Hypothalamus (tissue), 51 donors: Measurements from ENCODE around the gene MMP20.

Experiments
- DNase-seq, 51 donors: peaks; one replicate each; lab custom pipeline; 2025; lab: John Stamatoyannopoulos, UW

The MMP20 gene

DNA sequence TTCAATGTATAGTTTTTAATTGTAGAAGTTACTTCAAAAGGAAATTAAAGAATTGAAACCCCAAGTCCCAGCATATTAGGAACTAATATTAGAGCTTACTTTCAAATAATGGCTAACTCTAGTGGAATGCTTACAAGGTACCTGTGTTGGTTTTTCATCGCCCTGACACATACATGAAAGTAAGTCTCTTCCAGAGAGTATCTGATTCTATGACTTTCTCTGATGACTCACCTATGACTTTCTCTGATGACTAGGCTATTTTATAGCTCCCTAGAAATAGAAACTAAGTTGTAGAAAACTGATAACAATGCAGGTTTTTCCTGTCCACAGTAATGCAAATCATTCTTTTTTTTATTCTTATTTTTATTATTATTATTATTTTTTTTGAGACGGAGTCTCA, 61.0 kb downstream of the MMP20 start:
- DNase-seq: no peak

DNA sequence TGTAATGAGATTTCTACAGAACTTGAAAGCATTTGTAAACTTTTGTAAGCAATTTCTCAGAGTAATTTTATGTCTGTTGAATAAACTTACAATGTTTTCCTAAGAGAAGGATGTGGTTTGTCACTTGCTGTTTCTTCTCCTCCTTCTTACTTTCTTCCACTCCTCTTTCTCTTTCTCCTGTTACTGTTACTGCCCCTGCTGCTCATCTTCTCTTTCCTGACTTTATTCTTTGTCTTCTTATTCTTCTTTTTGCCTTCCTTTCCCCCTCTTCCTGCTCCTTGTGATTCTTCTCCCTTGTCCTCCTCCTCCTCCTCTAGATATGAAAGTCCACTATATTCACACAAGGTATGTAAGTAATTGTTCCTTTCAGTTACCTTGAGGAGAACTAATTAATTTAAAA, 63.5 kb downstream of the MMP20 start:
- no peak for DNase-seq

DNA sequence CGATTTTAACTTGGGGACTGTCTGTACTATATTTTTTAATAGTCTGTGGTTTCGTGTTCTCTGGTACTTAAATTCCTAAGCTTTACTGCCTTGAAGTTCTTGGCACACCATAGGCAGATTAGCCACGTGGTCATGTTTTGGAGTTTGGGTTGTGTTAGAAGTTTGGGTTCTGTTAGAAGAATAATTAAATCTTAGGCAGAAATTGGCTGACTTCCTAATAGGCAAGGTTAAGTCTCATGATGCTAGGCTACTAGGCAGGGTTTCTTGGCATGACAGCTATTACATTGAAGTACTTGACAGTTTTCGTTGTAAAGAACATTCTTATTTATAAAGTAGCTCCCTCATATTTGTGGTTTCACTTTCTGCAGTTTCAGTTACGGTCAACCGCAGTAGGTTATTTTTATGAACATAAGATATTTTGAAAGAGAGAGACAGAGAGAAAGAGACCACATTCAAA, 64.5 kb downstream of the MMP20 start:
- DNase-seq: peak in 1 of 51 donors; percentile 39

DNA sequence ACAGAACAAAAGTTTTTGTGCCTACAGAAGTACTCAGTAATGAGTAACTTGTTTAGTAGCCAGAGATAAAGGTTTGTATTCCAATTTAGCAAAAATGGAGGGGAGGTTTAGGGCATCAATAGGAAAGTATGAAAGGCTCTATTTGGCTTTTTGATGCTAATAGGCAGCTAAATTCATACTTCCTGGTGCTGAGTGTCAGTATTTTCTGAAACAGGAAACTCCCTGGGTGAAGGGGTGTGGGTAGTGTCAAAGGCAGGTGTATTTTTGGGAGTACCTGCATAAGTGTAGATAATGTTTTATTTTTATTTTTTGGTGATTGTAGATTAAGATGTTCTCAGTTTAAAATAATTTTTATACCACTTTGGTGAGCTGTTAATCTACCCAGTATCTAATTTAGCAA, 65.3 kb downstream of the MMP20 start:
- no peak for DNase-seq

DNA sequence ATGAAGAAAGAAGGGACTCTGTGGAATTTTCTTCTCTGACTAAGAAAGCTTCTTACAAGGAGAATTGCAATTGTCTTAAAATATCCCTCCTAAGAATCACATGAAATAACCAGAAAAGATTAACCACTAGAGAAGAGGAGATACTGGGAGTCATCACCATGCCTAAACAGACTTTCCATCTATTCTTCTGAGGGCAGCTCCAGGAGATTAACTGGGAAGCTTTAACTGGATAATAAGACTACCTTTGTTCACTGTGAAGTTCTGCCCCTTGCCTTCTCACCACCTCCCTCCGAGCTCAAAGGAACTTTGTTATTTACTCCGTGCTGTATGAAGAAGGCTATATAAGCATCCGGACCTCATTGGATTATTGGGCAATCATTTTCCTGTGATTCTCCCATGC, 70.0 kb downstream of the MMP20 start:
- no peak for DNase-seq

DNA sequence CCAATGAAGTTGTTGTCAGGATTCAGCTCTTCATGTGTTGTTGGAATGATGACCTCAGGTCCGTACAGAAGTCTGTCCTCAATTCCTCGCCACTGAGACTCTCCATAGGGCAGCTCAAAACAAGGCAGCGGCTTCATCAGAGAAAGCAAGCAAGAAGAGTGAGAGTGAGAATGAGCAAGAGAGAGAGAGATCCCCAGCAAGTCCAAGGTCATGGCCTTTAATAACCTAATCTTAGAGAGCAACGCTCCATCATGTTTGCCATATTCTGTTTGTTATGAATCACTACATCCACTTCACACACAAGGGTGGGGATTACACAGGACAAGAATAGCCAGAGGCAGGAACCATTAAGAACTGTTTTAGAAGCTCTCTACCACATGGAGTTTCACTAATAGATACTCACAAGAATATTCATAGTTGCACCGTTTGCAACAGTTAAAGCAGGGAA, 71.3 kb downstream of the MMP20 start:
- no peak for DNase-seq

DNA sequence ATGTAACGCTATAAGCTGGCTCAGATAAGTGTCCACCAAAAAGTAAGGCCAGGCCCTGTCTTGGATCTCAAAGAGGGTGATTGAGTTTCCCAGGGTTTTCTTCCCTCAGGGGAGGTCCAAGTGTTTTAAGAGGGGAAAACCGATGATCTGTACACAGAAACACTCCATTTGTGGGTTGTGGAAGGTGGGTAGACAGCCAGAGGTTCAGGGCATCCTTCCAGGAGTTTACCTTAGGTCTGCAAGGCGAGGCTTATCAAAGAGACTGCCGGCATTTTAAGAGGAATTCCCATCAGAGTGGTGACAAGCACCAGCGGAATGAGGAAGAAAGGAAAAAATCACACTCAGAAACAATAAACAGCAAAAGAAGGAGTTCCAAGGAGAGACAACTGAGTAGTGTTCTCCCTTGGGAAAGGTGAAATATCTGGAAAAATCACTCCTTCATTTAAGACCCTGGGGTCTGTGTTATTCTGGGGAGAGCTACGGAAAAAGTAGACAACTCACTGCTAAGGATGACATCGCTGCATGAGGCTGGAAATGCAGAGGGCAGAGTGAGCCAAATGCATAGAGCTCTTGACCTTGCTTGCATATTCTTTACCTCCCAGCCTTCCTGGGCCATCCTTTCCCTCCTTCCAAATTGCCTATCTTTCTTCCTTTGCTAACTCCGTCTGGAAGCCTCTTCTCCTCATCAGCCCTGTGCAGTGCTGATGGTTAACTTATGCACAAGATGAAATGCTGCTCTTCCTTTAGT, 72.5 kb downstream of the MMP20 start:
- no peak for DNase-seq

DNA sequence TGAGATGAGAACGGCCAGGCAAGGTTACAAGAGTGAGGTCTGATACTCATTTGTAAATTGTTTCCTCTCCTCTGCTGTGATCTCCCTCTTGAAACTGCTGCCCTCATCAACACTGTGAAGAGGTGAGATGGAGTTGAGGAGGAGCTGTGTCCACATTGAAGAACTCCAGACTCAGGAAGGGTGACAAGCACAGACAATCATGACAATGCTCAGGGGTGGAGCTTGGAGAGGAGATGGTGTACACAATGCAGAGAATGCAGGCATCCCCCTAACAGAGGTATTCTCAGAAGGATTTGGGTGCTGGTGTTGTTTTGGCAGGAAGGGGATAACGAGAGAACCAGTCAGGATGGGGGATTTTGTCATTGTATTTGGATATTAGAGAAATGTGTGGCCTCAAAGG, 73.1 kb downstream of the MMP20 start:
- DNase-seq: no peak

DNA sequence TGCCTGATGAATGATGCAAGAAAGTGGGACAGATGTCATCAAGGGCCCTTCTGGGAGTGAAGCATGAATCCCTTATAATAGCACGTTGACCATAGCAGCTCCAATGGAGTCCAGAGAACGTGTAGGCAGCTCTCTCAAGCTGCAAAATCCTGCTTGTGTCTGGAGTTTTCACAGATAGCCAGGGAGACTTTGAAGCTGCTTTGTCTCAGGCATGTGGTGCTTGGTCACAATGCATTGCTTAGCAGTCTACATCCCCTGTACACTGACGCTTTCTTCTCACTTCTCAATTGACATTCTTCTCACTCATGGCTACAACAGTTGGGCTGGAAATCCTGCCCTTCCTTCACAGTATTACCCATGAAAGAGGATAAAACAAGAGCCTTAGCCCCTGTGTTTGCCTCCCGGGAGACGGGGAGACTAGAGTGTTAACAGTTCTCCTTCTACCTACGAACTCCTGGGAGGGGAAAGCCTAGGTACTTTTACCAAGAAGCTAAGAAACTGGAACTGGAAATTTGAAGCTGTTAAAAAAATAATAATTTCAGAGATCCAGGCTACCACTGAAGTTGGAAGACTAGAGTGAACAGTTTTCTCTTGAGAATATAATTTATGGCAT, 73.9 kb downstream of the MMP20 start:
- peak in 1 of 51 donors; percentile 4 for DNase-seq

DNA sequence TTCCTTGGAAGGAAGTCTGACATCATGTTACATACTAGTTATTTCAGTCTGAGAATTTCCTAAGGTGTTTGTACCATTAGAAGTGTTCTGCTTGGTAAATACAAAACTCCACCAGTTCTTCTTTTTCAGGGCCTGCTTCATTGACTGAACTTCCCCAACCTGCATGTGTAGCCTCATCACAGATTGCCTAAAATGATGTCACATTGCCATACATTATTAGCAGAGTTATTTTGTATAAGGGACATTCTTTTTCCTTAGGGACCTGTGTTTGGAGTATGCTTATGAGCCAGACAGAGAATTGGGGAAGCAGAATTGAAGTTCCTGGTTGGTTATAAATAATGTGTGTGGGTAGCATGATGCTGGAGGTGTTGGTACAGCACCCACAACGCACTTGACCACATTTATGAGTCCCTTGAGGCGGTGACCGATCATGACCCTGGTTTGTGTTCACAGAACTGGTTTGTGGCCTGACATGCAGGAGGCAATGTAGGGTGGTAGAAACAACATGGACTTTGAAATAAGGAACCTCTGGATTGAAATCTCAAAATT, 78.1 kb downstream of the MMP20 start:
- peak in 1 of 51 donors; percentile 3 for DNase-seq

DNA sequence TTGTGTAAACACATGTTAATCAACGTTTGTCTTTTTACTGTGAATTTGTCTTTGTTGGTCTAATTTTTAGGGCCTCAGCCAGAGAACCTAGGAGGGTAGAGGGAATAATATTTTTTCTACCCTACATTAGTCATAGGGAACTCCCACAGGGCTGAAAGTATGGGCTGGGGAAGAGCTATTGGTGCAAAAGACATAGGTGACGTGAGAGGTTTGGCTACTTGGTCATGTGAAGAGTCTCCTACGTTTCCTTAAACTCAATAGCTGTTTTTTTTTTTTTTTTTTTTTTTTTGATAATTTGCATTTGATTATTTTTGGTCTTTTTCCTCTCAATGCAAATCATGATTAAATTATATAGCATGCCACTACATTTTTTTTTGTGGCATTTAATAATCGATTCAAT, 78.7 kb downstream of the MMP20 start:
- no peak for DNase-seq

DNA sequence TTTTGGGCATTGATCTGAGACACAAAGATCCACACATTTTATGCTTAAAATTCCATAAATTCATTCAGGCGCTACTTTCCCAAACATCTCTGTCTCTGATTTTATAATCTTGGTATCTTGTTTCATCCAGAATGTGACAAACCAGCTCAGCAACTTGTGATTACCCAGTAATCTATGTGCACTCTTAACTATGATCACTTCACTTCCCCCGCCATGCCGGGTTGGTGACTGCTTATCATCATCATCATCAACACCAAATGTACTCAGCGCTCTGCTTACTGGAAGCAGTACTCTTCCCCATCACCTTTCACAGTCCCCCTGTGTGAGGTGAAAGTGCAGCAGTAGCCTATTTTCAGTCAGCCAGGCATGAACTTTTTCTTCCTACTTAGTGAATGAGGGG, 79.4 kb downstream of the MMP20 start:
- DNase-seq: no peak

DNA sequence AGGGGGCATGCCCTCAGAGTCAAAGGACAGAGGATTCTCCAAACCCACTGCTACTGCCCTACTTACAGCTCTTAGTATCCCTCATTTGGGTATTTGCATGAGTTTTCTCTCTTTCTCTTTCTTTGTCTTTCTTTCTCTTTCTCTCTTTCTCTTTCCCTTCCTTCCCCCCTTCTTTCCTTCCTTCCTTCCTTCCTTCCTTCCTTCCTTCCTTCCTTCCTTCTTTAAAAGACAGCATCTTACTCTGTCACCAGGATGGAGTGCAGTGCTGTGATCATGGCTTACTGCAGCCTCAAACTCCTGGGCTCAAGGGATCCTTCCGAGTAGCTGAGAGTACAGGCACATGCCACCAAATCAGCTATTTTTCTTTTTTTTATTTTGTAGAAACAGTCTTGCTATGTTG, 80.5 kb downstream of the MMP20 start:
- no peak for DNase-seq

DNA sequence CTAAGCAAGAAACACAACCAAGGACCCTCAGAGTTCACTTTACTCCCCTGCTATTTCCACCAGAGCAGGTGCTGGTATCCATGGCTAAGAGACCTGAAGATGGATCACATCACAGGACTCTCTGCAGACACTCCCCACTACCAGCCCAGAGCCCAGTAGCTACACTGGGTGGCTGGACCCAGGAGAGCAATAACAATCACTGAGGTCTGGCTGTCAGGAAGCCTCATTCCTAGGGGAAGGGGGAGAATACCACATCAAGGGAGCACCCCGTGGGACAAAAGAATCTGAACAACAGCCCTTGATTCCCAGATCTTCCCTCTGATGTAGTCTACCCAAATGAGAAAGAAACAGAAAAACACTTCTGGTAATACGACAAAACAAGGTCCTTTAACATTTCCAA, 85.6 kb downstream of the MMP20 start:
- no peak for DNase-seq

DNA sequence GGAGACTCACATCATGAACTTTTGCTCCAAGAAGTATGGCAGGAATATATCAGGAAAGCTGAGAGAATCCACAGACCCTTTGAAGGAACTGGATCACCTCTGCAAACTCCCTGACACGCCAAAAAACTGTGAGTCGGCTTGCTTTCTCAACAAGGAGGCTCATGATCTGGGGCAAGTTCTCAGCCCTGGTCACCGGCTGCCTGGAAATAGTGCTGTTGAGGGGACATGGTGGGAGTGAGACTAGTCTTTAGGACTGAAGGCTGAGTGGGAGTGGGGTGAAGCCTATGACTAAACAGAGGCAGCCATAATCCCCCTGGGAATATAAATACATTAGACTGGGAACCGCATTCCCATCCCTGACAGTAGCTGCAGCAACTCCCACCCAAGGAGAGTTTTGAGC, 86.2 kb downstream of the MMP20 start:
- no peak for DNase-seq

DNA sequence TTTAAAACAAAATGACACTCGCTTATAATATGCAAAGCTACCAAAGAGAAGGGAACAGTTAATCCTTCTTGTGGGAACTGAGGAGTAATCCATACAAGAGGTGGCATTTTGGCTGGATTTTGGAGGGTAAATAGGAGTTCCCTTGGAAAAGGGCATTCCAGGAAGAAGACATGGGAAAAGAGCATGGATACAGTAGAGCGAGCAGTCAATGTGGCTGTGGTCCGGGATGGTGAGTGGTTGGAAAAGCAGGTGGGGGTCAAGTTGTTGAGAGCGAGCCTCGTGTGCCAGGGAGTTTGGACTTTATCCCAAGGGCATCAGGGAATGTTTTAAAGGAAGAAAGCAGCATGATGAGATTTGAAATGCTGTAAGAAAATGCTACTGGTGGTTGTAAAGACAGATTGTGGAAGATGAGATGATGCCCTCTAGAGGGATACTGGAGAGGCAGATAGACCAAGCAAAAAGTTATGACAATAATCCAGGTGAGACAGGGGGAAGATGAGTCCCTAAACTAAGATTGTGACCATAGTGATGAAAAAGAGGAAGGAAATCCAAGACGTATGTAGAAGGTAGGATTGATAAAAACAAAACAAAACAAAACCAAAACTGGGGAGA, 90.8 kb downstream of the MMP20 start:
- no peak for DNase-seq

DNA sequence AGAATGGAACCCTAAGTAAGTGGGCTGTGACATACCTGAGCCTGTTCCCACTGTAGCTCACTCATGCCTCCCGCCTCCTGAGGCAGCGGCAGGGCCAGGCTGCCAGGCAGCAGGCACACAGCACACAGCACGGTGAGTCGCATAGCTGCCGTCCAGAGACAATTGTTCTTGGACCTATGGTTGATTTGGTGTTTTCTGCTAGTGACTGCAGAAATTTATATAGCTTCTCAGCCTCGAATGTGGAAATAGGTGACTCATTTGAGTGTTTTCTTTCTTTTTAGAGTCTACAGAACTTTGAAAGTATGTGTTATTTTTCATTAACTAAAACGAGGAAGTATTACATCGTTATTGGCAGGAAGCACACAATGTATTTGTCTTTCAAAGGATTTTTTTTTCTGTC, 94.6 kb downstream of the MMP20 start, which contains the start of gene MMP7:
TSS of gene MMP7 (minus strand) at position 190 of the 400 bp plus-strand sequence. CDS start at position 143, 47 bp downstream.
- no peak for DNase-seq

DNA sequence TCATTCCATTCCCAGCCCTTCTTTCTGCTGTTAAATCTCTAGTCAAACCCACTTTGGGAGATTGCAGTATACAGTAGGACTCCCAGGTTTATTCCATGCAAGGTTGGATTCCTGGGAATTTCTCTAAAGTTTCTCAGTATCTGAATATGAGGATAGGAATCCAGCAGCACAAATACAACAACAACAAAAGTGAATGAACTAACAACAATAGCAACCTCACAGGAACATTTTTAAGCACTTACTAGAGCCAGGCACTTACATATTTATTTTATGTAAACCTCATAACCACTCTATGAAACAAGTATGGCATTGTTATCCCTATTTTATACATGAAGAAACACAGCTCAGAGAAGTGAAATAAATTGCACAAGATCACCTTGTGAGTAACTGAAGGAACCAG, 96.5 kb downstream of the MMP20 start:
- no peak for DNase-seq

DNA sequence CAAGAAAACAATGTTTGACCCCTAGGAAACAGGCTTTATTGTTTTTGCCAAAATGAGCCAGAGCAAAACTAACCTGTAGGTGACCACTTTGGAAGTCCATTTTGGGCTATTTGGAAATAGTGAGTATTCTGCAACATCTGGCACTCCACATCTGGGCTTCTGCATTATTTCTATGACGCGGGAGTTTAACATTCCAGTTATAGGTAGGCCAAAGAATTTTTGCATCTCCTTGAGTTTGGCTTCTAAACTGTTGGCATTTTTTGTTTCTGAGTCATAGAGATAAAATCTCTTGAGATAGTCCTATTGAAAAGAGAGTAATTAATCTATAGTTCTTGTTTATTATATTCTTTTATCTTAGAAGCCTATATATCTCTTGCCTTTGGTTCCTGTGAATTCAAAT, 97.4 kb downstream of the MMP20 start:
- DNase-seq: no peak

DNA sequence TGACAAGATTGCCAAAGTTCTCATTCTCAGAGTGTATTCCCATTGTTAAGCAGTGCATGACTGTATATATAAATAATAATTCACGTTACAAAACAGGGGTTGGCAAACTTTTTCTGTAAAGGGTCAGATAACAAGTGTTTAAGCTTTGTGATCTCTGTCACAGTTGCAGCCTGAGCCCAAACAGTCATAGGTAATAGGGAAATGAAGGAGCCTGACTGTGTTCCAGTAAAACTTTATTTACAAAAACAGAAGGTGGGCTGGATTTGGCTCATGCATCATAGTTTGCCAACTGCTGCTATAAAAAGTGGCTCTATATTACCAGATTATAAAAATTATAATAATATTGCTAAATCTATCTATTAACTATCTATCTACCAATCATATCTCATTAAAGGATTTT, 98.1 kb downstream of the MMP20 start:
- DNase-seq: no peak
